DMS53 treated with DMSO at 0.1 percent for 48 hours (cell line): ENCODE data around the gene ALCAM.

ENCODE experiments used
- DNase-seq: peaks from one replicate; lab custom pipeline; 2025; ENCODE audit not compliant: unreplicated experiment; lab: John Stamatoyannopoulos, UW

The ALCAM gene

DNA sequence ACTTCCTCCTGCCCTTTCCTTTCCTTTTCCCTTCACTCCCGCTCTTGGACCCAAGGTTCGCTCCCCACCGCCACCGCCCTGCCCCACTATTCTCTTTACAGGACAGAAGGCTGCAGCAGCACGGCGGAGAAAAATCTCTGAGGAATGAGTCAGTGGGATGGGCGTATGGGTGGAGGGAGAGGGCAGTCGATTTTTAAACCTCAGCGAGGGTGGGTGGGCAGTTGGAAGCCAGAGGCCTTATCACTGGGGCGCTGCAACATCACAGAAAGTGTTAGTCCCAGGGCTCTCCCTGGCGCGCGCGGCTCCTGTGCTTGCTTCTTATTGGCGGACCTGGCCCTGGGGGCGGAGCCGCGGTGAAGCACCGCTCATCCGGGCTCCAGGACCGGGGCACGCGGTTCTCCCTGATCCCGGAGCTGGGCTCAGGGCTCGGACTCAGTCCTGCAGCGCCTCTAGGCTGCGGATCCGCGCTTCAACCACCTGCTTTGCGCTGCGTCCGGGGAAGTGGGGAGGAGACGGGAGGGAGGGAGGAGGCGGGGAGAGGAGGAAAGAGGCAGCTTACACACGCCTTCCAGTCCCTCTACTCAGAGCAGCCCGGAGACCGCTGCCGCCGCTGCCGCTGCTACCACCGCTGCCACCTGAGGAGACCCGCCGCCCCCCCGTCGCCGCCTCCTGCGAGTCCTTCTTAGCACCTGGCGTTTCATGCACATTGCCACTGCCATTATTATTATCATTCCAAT lies at the start of gene ALCAM:
Gene ALCAM (plus strand): TSS at position 584 of the 737 bp plus-strand sequence.
- peak; percentile 92 for DNase-seq

DNA sequence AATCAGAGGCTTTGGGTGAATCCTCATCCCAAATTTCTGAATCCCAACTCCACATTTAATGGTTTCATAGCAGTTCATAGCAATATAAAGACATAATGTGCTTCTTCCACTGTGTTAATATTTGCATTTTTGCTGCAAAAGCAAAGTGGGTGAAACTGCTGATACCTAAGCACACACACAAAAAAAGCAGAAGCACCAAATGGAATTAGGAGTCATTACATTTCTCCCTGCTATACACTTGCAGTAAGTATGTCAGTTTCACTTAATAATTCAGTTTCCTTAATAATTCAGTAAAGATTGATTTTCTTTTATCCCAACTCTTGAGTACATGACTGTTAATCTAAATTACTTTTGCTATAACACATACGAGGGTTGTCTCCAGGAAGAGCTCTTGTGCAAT lies 48.9 kb upstream of the ALCAM start:
- no peak for DNase-seq

DNA sequence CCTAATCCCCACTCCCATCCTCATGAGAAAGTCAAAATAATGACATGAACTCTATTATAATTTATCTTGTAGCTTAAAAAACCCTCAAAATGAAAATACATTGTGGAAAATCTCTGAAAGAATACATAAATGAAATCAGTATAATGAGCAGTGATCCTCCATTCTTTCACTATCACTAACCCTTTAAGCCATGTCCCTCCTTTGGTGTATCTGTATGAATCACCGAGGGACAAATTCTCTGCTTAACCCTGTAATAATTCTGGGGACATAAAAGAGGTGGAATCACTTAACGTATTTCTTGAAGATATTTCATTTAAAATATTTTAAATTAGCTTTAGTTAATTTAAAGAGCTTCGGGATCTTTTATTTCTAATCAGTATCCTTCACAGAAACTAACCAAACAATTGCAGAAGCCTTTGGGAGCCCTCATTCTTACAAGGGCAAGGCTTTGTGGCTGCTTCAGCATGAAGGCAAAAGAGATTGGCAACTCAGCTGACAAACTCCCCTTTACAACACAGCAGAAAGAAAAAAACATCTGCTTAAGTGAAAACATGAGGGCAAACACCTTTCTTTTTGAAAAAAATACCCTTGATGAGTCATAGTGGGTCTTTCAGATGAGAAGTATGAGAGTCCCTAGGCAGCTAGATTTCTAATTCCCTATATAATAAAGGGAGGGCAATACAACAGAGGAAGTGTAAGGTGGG lies 44.0 kb upstream of the ALCAM start:
- DNase-seq: no peak

DNA sequence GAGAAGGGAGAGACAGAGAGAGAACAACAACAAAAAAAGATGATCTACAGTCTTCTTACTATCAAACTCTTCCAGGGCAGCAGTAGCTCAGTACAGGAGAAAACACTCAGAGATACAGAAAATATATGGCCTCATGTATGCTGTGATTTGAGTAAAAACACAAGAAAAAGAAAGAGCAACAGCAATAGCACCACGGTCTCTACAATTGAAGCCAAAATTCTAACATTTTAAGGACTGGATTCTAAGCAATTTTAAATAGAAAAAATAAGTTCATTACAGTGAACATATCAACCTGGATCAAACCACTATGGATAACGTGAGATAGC lies 43.5 kb upstream of the ALCAM start:
- no peak for DNase-seq

DNA sequence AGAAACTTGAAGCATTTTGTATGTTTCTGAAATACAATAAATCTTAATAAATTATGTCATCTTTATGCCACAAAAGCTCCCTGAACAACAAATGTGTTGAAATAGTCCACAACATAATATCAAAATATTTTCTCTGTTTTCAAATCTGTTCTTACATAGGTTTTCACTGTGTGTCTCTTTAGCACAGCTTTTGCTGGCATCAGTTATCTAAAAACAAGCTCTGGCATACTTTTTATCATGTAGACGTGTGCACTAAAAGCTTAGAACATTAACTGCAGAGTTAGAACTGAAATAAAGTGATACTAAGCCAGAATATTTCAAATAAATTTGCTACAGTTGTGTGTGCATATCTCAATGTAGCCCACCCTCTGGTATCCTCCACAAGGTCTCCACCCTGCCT lies 41.8 kb upstream of the ALCAM start:
- DNase-seq: no peak

DNA sequence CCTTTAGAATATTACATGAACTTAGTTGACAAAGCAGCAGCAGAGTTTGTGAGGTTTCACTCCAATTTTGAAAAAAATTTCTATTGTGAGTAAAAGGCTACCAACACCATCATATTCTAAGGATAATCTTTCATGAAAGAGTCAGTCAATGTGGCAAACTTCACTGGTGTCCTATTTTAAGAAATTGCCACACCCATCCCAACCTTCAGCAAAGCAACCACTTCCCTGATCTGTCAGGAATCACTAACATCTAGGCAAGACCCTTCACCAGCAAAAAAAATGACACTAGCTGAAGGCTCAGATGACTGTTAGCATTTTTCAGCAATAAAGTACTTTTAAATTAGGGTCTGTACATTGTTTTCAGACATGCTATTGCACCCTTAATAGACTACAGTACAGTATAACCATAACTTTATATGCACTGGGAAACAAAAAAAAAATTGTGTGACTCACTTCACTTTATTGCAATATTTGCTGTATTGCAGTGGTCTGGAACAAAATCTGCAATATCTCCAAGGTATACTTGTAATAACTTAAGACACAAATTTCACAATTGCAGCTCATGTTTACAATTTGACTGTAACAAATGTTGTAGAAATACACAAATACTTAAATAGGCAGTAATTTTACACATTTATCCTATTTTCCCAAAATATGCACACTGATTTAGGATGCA lies 38.9 kb upstream of the ALCAM start:
- DNase-seq: no peak

DNA sequence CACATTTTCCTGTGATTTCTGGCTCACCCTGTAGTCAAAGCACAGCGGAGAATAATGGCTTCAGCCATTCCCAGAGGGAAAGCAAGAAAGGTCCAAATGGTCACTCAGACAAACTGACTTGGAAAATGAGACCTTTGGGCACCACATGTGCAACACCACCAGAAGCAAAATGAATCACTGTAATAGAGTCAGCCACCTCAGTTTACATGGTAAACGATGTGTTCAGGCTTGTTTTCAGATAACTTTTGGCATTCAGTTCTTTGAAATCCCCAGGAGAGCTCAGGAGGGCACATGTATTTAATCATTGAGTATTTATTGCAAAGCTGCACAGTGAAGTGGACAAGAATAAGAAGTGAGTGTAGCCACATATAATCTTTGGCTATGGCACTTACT lies 38.4 kb upstream of the ALCAM start:
- no peak for DNase-seq

DNA sequence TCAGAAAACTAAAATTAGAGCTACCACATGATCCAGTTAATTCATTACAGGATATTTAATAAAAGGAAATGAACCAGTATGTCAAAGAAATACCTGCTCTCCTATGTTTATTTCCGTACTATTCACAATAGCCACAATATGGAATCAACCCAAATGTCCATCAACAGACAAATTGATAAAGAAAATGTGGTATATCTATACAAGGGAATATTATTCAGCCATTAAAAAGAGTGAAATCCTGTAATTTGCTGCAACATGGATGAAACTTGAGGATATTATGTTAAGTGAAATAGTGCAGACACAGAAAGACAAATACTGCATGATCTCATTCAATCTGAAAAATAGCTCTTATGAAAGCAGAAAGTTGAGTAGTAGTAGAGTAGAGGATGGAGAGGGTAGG lies 33.7 kb upstream of the ALCAM start:
- DNase-seq: no peak

DNA sequence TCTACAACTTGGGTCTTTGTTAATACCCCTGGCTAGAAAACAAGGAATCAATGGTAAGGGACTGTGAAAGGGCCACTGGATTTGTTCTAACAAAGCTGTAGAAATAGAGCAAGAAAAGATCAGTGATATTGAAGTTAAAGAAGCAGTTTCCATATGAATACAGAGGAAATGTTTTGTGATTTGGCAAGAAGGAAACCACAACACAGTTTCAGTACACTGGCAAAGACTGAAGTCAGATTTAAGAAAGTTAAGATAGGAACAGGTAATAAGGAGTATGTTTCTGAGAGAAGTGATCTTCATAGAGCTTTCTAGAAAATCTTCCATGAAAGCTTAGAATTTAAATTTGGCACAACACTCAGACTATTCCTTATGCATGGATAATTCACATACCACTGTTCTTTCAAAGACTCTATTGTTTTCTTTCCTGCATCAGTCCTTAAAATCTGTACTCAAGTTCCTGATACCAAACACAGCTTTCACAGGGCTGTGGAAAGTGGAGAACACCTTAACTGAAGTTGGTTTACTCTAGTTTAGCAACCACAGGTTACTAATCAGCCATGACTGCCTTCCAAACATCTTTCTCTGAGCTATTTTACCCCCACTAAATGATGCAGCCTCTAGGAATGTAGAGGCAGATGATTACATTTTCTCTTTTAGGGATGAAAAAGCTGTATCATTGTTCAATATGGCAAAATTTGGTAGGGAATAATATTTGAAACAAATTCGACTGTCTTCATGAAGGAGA lies 32.4 kb upstream of the ALCAM start:
- DNase-seq: no peak

DNA sequence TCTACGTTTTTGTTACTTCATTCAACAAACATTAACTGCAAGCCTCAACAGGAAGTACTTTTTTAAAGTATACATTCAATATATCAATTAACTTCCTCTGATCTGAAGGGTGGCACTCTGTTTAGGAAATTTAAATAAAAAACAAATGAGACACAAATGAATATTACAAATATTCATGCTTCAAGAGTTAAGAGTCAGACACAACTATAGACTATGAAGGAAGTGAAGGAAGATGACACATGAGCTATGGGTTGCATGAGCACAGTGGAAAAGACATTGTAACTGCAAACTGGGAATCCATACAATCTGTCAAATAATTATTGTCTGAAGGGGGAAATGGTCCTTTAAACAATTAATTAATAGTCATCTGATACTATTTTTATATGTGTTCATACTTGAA lies 26.8 kb upstream of the ALCAM start:
- no peak for DNase-seq

DNA sequence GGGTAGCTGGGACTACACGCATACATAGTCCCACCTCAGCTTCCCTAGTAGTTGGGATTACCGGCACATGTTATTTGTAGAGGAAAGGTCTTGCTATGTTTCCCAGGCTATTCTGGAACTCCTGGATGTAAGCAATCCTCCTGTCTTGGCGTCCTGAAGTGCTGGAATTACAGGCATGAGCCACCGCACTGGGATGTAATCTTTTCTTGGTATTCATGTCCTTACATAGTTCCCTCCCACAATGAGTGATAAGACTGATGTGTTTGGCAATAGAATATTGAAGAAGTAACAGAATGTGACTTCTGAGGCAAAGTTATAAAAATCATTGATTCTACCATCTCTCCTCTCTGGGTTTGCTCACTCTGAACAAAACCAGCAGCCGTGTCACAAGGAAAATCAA lies 22.7 kb upstream of the ALCAM start:
- no peak for DNase-seq

DNA sequence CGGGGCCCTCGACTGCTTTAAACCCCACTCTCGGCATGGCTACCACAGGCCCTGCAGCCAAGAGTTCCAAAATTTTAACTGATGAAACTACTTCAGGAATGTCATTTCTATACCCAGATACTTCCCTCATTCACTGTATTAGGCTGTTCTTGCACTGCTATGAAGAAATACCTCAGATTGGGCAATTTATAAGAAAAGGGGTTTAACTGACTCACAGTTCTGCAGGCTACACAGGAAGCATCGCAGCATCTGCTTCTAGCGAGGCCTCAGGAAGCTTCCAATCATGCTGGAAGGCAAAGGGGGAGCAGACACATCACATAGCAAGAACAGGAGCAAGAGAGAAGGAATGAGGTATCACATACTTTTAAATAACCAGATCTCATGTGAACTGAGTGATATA lies 21.6 kb upstream of the ALCAM start:
- no peak for DNase-seq

DNA sequence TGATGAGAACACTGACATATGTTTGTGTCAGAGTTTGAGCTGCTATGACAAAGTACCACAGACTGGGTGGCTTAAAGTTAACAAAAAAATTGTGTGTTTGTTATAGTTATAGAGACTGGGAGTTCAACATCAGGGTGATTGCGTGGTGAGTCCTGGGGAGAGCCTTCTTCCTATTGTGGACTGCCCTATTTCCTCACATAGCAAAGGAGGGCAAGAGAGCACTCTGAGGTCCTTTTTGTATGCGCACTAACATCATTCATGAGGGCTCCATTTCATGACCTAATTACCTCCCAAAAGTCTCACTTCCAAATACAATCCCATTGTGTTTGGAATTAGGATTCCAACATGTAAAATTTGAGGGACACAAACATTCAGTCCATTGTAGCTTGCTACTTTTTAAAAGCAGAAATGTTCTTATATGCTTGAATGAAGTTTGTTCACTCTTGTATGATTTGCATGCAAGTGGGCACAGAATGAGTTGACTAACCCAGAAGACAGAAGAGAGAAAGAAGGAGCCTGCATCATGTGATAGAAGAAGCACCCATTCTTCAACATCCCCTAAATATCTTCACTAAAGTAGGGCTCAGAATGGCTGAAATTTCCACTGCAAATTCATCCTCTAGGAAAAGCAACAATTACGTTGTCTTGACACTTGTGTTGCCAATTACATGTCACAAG lies 18.9 kb upstream of the ALCAM start:
- DNase-seq: no peak

DNA sequence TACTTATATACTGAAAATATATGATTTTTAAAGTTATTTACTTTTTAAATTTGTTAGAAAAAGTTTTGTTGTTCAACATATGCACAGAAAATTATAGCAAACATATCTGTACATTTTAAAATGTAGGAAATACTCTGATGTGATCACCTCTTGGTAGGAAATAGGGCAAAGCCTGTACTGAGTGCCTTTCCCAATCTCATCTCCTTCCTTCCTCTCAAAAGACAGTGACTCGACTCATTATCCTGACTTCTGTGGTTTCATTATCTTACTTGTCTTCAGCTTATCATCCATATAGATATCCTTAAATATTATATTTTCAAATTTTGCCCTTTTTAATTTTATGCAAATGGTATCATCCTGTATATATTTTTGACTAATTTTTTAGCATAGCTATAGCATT lies 18.4 kb upstream of the ALCAM start:
- DNase-seq: no peak

DNA sequence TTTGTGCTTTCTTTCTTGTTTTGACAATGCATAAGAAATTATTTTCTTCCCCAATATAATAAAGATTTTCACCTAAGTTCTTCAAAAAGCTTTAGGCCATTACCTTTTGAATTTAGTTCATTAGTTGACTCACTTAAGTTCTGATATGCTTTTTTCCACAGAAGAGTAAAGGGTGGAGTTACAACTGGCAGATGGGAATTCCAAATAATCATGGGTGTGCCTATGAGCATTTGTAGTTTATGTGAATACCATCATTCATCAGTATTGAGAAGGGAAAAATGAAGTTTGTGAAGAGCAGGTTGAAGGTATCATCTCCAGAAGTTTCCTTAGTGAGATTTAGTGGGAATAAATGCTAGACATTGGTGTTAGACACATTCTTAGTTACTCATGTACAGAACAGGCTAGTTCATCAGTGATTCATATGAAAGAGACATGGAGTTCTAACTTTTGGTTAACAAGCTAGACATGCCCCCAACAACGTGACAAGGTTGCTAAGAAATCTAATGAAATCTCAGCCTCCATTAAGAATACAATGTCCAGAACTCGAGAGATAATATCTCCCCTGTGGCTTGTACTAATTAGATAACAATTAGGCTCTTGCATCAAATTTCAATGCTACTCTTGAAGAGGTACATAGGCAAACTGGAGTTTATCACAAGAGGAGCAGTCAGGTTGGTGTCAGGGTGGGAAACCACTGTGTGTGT lies 16.9 kb upstream of the ALCAM start:
- no peak for DNase-seq

DNA sequence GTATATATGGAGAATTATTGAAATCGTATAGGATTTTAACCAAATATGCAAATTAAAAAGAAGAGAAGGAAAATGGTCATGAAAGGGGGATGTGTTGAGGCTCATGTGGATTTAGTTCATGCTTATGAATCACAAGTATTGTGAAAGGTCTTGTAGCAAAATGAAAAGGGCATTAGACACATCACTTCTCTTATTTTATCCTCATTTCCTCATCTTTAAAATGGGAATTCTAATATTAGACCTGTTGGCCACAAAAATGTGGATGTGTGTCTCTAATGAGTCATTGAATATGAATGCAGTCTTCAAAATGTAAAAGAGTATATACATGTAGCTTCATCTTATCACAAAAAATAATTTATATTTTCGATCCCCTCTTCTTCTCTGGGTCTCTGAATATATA lies 14.9 kb upstream of the ALCAM start:
- no peak for DNase-seq

DNA sequence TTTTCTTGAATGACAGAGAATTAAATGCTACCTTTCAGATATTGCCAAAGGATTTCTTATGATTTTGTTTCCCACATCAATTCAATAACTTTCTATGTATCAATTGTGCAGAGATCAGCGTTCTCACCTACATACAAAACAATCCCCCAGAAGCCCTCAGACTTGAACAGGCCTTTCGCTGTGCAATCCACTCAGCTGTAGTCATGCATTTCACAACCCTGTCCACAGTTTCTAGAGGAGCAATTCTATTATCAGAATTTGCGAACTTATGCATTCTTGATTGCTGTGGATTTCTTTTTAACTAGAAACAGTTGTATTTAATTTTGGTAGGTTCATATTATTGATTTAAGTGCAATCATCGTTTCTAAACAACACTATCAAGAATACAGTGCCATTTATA lies 13.7 kb upstream of the ALCAM start:
- DNase-seq: no peak

DNA sequence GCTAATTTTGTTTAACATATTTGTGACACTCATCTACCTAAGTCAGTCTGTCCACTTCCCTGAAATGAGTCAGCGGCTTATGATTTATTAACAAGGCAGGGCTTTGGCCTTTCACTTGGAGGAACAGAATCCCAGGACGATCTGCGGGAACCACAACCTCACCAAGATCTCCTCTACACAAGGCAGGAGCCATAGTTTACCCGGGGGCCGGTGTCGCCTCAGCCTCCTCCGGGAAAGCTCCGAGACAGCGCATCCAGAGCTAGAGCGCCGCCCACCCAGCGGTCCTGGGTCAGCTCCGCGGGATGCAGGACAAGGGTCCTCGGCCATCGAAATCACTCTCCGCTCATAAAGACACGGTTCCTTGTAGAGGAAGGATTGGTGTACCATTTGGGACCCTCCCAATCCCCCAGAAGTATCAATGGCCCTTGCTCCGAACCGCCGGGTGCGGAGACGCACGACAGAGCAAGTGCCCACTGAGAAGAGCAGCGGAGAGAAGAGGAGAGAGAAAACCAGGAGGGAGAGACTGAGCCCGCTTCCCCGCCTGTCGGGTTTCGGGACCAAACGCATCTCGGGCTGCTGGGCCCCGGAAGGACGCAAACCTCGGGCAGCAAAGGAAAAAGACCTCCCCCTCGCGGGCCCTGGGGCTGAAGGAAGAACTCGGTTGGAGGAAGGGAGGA lies 13.1 kb upstream of the ALCAM start:
- DNase-seq: peak; percentile 4

DNA sequence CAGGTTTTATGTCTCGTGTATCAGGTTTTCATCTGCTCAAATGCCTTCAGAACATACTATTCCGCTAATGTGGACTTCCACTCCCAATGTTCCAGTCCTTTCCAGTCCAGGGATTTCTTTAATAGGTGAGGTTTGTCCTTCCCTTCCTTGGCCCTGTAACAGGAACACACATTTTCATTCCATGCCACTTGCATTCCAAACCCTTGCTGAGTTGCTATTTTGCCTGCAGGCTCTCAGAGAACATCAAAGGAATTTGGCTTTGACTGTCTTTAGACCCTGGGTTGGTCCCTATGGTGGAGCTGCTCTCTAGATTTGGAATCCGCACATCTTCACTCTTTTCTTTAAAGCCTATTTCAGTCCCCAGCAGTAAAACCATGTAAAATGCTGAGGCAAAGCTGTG lies 12.3 kb upstream of the ALCAM start:
- no peak for DNase-seq
